Psoas muscle (tissue), 8 donors: ENCODE results near the gene PRPF40B. TPM values are rescaled to one million over a fixed set of nuclear protein-coding genes. Genes with fewer than 3 reads are reported as not detected.
A peak's percentile ranks its signal among the peaks of the same experiment; 100 is the strongest.

ENCODE experiments used
- ATAC-seq, 4 donors: fragments of 200-7000 bp; cut with Tn5 transposase; one replicate each; pipeline ENCODE4 v1.9.1; 2020; ENCODE audit warnings: moderate library complexity in 3 of 4, mild to moderate bottlenecking in 2 of 4
- DNase-seq, 2 donors: peaks; one replicate each; pipeline ENCODE4 v3.0.0-alpha.2; 2020
- H3K27ac ChIP-seq: fragments of 200-600 bp; one replicate; pipeline ENCODE4 v1.8.0; 2022
- H3K27me3 ChIP-seq, 3 donors: fragments of 200-600 bp in 1 of 3; one replicate each; pipeline versions ENCODE4 v1.6.1 to v1.8.0; 2013 to 2022; ENCODE audit warnings: low read length in 2 of 3, mild to moderate bottlenecking in 2 of 3, moderate library complexity in 1 of 3; ENCODE audit not compliant: insufficient read depth in 3 of 3
- H3K36me3 ChIP-seq, 2 donors: fragments of 200-600 bp in 1 of 2; one replicate each; pipeline versions ENCODE4 v1.6.1 to v1.8.0; 2013 to 2022; ENCODE audit warnings: low read depth in 1 of 2, mild to moderate bottlenecking in 1 of 2, moderate library complexity in 1 of 2; ENCODE audit not compliant: insufficient read depth in 1 of 2
- H3K4me1 ChIP-seq: fragments of 200-600 bp; one replicate; pipeline ENCODE4 v1.8.0; 2022
- H3K4me3 ChIP-seq: fragments of 200-600 bp; one replicate; pipeline ENCODE4 v1.8.0; 2022; ENCODE audit warnings: mild to moderate bottlenecking
- H3K9me3 ChIP-seq: fragments of 200-600 bp; one replicate; pipeline ENCODE4 v1.8.0; 2022
- CTCF ChIP-seq: fragments of 200-600 bp; IDR thresholded peaks from one replicate; pipeline ENCODE4 v1.8.0; 2022; ENCODE audit warnings: antibody characterized with exemption
- WGBS, 3 donors: extraction: QIAGEN DNeasy Blood & Tissue Kit; methylation state at CpG; one replicate each; pipeline versions ENCODE4 v1.1.6 to v1.1.7; 2013; 5-methylcytosine and 5-hydroxymethylcytosine counted together
- intact Hi-C, 2 donors: fragments of 100-400 bp; cut with DNase I; formaldehyde crosslinking; loops; one replicate each; pipeline versions ENCODE4 v1.11.0 to v1.14.2; 2022
- long read RNA-seq, 2 donors: library from polyadenylated mRNA; unstranded; transcript quantifications; one replicate each; pipeline ENCODE4 v2.0.0, GENCODE V29; 2021
- polyA plus RNA-seq, 3 donors: library from polyadenylated mRNA; stranded (reverse); fragments of 200-250 nt; gene quantifications; one replicate each; pipeline ENCODE4 v1.2.3, GENCODE V29; 2013
- total RNA-seq, 4 donors: library from RNA; stranded (reverse); fragmentation: NEBNext Ultra II Directional in 2 of 4; extraction: Animal tissue kit (Norgen Biotek cat#: 25700) in 2 of 4; gene quantifications; one replicate each; pipeline versions ENCODE4 v1.2.1 to v1.2.4, GENCODE V29; 2021 to 2023
- donor health status: healthy with polysubstance abuse.
- donor health status: DM: no; HTN: no; CAD: no; lungs with moderate emphysema.
- donor health status: Bipolar disorder and iron deficiency.
- donor health status: healthy.
- donor health status: DM: yes; HTN: yes; CAD: no.
- donor health status: DM: no; HTN: no; CAD: no.
- donor health status: DM: no; HTN: no; CAD: no.
- donor health status: DM: yes; HTN: yes; CAD: no.

Gene PRPF40B
- total RNA-seq (10 to 100 TPM; 24.5 to 26.1 (median 25.3) TPM), polyA plus RNA-seq (10 to 100 TPM; 10.1 to 18.8 (median 15.7) TPM)
- long read RNA-seq, donor 1, partial matches to known transcripts = 13 of 35 reads
- long read RNA-seq, donor 1, other reads (novel, unspliced or antisense) = 19 of 35 reads
- long read RNA-seq, donor 2, partial matches to known transcripts = 22 of 61 reads
- long read RNA-seq, donor 2, other reads (novel, unspliced or antisense) = 35 of 61 reads

GRCh38 chr12:49623142-49623904, at the start of gene PRPF40B:
Gene PRPF40B, plus strand, starts transcription at chr12:49623561. Its CDS starts 30 bp downstream, at chr12:49623591.
- TF ChIP-seq CTCF = peak; percentile 36

GRCh38 chr12:49577589-49578315, 45.6 kb upstream of the PRPF40B start:
- Histone ChIP-seq H3K27me3 (no peaks in the 10 kb centered on the region), H3K4me3 (no peak overlapping the region), H3K9me3 (no peaks in the 10 kb centered on the region), H3K36me3 (peaks cover 0 to 42% of the 10 kb centered on the region in 2 donors), H3K4me1 (peaks cover 9% of the 10 kb centered on the region), H3K27ac (no peak overlapping the region)
- no peak for TF ChIP-seq CTCF
- 69 to 72% (median 72%) methylated on average over 9 of the region's 9 CpGs for WGBS, 3 donors
- intact Hi-C loops = loop anchor here in 1 of 2 donors (5.0 kb wide), 1 partner anchor 60 kb away; no protein-coding TSS in a partner anchor
- DNase-seq = no peak
- ATAC-seq = no peak

More at GRCh38 chr12:49623142-49623904, at the start of gene PRPF40B:
- 0 to 1% (median 1%) methylated on average over 39 to 76 of the region's 76 CpGs for WGBS, 3 donors
- H3K9me3 ChIP-seq = no peaks in the 10 kb centered on the region
- peak within 1 kb of the TSS; percentile 71 for H3K27ac ChIP-seq
- H3K4me3 ChIP-seq = peak within 1 kb of the TSS; percentile 69
- peak; percentile 91 to 94 (median 92) for ATAC-seq
- intact Hi-C loops = loop anchor here (5.0 to 10.0 kb wide), 2 partner anchors 56 to 211 kb away; partner anchors contain the start of gene MCRS1 (in 1 of the 2)
- peaks cover 8% of the 10 kb centered on the region for H3K4me1 ChIP-seq
- DNase-seq = peak; percentile 92 to 95
- no peaks in the 10 kb centered on the region for H3K36me3 ChIP-seq
- no peaks in the 10 kb centered on the region for H3K27me3 ChIP-seq

- Histone ChIP-seq H3K36me3 (peaks cover 0 to 39% of the 10 kb centered on the region in 2 donors), H3K27me3 (no peaks in the 10 kb centered on the region), H3K27ac (no peak overlapping the region), H3K4me3 (no peak overlapping the region), H3K9me3 (no peaks in the 10 kb centered on the region), H3K4me1 (peaks cover 11% of the 10 kb centered on the region)
- TF ChIP-seq CTCF = no peak
- WGBS, 3 donors = 77 to 79% (median 77%) methylated on average over 13 of the region's 13 CpGs
- intact Hi-C loops = loop anchor here in 1 of 2 donors (5.0 kb wide), 1 partner anchor 61 kb away; no protein-coding TSS in a partner anchor
- peak in 1 of 2 donors; percentile 13 for DNase-seq
- no peak for ATAC-seq
These were observed 44.8 kb upstream of the PRPF40B start for GRCh38 chr12:49578471-49579112.
